ENCODE measurements around the gene MORC1.
A peak's percentile ranks its signal among the peaks of the same experiment; 100 is the strongest.

MORC1 gene

DNA sequence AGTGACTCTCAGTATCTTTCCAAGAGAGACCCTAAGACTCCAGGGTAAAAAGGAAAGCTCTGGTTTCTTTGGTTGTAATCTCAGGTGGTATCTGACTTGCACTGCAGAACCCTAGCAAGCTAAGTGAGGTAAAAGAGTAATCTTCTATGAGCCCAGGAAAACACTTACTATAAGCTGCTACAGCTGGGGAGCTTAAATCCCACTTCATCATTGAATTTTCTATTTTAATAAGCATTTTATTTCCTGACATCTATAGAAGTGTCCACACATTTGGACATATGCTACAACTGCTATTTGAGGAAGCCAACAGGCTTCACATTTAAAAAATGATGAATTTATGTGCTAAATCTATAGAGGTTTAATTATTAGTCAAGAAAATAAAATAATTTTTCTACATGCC is 91.1 kb downstream of the MORC1 start:
- no peak for DNase-seq

DNA sequence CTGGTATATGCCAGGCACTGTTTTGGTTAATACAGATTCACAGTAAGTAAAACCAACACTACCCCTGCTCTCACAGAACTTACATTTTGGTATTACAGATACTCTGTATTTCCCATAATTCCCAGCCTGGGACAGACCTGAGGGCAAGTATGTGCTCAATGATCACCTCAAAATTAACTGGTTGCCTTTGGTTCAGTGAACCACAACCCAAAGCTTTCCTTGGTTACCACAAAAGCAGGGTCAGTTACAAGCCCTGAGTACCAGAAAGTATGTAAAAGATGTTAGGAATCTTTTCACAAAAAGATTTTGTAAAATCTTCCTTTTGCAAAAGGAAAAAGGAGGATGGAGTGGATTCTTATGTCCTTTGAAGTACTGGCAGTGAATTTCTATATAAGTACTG is 92.0 kb downstream of the MORC1 start:
- DNase-seq: no peak

DNA sequence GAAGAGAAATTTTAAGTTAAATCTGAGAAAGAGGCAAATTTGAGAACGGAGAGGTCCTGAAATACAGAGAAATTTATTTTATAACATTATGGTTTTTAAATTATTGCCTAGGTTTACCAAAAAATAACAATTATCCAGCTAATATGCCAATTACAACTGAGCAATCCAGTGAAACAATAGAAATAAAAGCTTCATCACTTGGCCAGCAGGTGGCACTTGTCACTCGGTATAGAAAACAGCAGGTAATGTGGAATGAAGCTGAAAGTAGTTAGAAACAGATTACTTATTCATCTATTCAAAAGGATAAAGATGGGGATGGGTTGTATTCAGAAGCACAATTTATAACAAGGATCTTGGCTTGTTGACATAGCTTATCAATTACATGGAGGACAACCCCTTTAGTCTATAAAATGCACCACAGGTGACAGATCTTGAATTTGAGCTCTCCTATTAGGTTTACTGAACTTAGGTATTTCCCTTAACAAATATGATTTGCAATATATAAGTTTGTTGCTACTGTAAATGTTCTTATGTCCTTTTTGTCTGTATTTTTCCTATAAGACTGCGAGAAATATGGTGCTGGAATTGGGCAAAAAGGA is 94.2 kb downstream of the MORC1 start:
- peak; percentile 24 for DNase-seq

DNA sequence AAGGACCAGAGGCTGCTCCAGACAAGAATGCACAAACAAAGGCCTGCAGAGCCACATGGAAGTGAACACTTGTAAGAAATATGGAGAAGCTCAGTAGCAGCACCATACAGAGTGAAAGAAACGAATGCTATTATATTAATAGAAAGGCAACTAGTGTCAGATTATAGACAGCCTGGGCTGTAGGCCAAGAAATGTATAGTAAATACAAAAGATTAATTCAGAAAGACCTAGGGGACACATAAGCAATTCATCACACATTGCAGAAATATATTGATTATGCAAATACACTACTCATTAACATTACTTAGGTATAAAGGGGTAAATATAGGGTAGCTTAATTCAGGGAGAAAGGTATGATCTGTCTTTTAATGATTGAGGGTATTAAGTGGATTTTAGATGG is 94.8 kb downstream of the MORC1 start:
- no peak for DNase-seq

- no peak for DNase-seq
These were observed 96.4 kb downstream of the MORC1 start for GRCh38 chr3:109021556-109021955.

- DNase-seq: no peak
These were observed 99.1 kb downstream of the MORC1 start for GRCh38 chr3:109018828-109019227.

GRCh38 chr3:109005443-109005842 is 112.5 kb downstream of the MORC1 start:
- no peak for DNase-seq

- no peak for DNase-seq
These were observed 119.5 kb downstream of the MORC1 start for GRCh38 chr3:108998436-108998835.

DNA sequence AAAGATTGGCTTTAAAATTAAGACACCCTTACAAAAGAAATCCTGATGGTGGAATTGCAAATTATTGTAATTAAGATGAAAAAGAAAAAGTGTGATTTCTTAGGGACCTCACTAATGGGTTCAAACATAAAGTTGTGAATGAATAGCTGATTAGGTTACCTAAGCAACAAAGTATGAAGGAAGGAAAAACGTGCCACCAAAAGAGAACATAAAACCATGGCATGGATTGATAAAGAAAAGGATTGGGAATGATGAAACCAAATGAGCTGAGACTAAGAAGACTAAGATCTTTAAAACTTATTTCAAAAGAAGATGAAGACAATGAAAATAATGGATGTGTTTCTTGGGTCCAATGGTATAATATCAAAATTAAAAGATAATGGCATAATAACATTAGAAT is 132.1 kb downstream of the MORC1 start:
- DNase-seq: no peak

DNA sequence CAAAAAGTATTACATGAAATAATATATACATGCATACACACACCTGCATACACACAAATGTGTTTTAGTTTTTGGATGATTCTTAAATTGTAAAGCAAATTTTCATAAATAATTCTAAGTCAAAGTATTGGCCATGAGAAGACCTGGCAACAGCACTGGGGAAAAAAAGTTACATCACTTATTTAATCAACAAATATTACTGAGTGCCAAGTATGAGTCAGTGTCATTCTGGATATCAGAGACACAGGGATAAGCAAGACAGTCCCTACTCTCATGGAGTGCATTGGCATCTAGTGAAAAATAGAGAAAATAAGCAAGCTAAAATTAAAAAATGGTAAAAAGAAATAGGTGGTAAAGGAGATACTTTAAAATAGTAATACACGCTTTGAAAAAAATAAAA is 134.9 kb downstream of the MORC1 start:
- DNase-seq: no peak

GRCh38 chr3:108976058-108976457 is 141.9 kb downstream of the MORC1 start:
- no peak for DNase-seq

DNA sequence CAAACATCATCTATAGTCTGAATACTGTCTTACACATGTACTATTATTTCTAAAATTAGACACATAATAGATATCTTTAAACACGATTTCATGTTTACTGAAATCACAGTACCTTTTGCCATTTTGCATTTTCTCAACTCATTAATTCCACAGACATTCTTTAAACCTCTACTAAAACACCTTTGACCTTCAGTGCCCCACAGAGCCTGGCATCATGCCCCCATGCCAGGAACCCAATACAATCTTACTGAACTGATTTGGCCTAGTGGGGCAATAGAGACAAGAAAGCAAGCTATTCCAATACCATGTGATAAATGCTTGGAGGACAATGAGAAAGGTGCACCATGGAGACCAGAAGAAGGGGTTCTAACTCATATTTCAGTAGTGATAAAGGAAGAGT is 144.9 kb downstream of the MORC1 start:
- no peak for DNase-seq

GRCh38 chr3:108972482-108972881 is 145.5 kb downstream of the MORC1 start:
- DNase-seq: no peak

GRCh38 chr3:108970561-108970960 is 147.4 kb downstream of the MORC1 start:
- no peak for DNase-seq

DNA sequence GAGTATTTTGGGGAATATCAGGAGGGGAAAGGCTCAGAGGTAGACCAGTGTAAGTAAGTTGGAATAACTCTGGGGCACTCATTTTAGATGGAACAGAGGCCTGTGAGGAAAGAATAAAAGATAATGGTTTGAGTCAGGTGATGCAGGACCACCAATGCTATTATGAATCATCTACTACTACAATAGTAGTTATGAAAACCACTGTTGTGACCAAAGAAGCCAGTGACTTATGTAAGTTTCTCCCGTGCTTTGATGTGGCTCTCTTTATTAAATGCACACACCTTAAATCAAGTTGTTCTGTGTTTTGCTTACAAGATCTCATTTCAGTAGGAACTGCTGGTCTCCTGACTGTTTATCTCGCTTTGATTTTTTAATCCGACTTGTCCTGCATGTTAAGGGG is 151.2 kb downstream of the MORC1 start:
- no peak for DNase-seq

DNA sequence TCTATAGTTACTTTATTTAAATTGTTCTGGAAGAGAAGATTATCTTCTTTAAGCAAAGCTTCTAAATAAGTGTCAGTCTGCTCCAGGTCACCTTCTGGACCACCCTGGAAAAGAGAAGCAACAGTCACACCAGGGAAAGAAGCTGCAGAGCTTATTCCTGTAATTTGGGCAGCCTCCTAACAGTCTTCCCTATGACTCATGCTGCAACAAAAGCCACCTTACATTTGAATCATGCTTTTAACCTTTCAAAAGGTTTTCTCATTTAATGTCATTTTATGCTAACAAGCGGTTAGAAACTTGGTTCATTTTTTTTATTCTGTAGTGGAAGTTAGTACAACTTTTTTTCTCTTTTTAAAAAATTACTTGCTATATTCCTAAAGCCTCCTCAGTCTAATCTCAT is 158.9 kb downstream of the MORC1 start:
- DNase-seq: no peak

- DNase-seq: no peak
These were observed 164.2 kb downstream of the MORC1 start, which contains the start of gene GUCA1C for GRCh38 chr3:108953700-108954099. TSS of gene GUCA1C (minus strand) at chr3:108953879. CDS start at chr3:108953762, 117 bp downstream.

DNA sequence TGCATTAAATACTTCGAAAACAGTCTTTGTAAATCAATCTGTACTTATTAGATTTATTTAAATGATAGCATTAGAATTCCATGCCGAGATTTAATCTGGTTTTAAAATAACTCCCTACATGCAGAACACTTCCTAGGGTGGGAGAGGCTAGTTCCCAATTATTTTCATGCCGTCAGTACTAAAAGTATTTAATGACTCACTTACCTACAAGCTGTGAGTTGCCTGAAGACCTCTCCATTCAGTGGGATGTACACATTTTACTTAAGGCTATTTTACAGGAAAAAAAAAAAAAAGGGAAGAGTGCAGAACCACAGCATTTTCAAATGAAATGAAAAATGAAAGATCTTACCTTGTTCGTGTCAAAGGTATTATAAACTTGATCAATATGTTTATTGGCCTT is 164.7 kb downstream of the MORC1 start:
- no peak for DNase-seq

- DNase-seq: no peak
These were observed 166.0 kb downstream of the MORC1 start for GRCh38 chr3:108951820-108952501.

DNA sequence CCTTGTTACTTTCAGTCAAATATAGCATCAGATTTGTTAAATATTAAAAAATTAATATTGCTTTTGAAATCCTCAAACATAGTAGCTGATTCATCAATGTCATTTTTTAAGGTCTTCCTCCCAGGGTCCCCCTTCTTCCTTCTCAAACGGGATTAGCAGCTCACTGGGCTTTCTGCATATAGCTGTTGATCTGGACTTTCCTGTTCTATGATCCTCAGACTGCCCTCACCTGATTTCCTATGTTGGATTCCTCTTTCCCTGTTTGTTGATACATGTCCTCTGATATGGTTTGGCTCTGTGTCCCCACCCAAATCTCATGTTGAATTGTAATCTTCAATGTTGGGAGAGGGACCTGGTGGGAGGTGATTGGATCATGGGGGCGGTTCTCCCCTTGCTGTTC is 170.1 kb downstream of the MORC1 start:
- DNase-seq: no peak

GRCh38 chr3:108946292-108947285 is 171.3 kb downstream of the MORC1 start:
- no peak for DNase-seq

- DNase-seq: no peak
These were observed 177.2 kb downstream of the MORC1 start for GRCh38 chr3:108940568-108941263.

DNA sequence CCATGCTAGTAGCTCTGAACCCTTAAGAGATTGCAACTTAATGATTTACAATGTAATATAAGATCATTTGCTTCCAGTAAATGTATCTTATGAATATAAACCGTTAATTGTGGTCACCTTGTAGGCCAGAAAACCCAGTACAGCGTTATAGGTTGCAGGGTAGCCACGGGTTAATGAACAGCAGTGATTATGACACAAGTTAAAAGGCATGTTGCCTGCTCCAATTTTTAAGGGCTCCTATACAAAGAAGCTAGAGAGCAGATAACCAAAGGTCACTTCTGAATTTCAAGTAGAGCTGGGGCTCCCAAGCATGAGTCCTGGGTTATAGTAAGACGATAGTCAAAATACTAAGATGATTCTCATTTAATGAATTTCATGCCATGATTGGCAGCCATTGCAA is 177.8 kb downstream of the MORC1 start:
- DNase-seq: no peak

Data from midbrain (tissue), 1 donor.